WTC11 (cell line): ENCODE data around the gene NPAS3.

Experiments used
- AFF4 ChIP-seq: sonication (generic); formaldehyde crosslinking; IDR thresholded peaks from 2 replicates; pipeline ENCODE4 v1.8.1; 2023; ENCODE audit warnings: mild to moderate bottlenecking, missing genetic modification reagents, borderline replicate concordance
- CTCF ChIP-seq: fragments of 200-600 bp; IDR thresholded peaks from 2 replicates; pipeline ENCODE4 v1.8.0; 2022; ENCODE audit warnings: antibody characterized with exemption
- ESRRA ChIP-seq: sonication (generic); formaldehyde crosslinking; IDR thresholded peaks from 2 replicates; pipeline ENCODE4 v1.8.1; 2022; ENCODE audit warnings: mild to moderate bottlenecking, missing genetic modification reagents, borderline replicate concordance
- MAX ChIP-seq: sonication (generic); formaldehyde crosslinking; IDR thresholded peaks from 2 replicates; pipeline ENCODE4 v1.8.0; 2022; ENCODE audit warnings: mild to moderate bottlenecking, missing genetic modification reagents
- NFYB ChIP-seq: sonication (generic); formaldehyde crosslinking; conservative IDR thresholded peaks from 2 replicates; pipeline ENCODE4 v1.8.0; 2022; ENCODE audit warnings: low read depth, missing genetic modification reagents
- PRDM15 ChIP-seq: sonication (generic); formaldehyde crosslinking; IDR thresholded peaks from 2 replicates; pipeline ENCODE4 v1.8.0; 2022; ENCODE audit warnings: missing genetic modification reagents

GRCh38 chr14:33532553-33532952 lies 593.9 kb downstream of the NPAS3 start:
- no peak for TF ChIP-seq ESRRA (CRISPR knock-in tag)
- TF ChIP-seq NFYB (CRISPR knock-in tag), result no peak
- TF ChIP-seq CTCF, result no peak
- no peak for TF ChIP-seq PRDM15 (CRISPR knock-in tag)
- no peak for TF ChIP-seq AFF4
- TF ChIP-seq MAX (CRISPR knock-in tag), result no peak
